ENCODE measurements around the gene NFIA.

The NFIA gene

DNA sequence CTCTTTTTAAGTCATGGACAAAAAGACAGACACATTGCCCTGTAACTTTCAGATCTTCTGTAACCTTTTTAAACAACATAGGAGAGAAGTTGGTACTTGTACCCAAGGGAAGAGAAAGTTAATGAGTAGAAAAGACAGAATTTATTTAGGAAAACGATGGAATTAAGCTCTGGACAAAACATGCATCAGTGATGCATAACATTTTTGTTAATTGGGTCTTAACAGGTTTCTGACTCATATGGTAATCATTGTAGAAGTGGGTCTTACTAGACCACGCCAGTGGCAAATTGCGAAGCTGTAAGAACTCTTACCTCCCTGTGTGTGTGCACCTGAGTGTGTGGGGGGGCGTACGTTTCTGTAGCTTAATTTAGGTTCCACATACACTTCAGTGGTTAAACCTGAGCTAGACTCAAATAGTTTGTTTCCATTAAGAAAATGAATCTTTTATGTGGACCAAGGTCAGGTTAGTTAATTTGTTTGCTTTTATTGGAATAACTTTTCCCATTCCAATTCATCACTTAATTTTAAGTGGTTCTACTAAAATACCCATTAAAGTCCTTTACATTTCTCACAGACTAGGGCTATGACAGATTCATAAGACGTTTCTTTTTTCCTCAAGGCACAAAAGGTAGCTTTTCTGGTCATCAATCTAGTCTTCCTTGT is 48.1 kb downstream of the NFIA start:
- DNase-seq (ENCODE audit: low read depth), result no peak

DNA sequence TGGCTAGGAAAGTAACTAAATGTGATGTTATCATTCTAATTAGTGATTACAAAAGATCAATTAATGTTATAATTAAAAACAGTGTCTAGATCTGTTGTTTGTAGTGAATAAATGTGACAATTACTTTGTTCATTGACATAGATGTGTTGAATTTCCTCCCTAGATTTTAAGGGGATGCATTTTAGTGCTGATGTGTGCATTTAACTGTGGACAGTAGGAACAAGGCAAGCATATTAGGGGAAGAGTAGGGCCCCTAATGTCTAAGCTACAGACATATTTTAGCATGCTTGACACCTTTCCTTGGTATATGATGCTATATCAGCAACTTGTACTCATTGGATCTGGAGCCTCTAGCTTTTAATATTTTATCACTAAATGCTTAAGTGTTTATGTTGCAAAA is 48.9 kb downstream of the NFIA start:
- no peak for DNase-seq (ENCODE audit: low read depth)

DNA sequence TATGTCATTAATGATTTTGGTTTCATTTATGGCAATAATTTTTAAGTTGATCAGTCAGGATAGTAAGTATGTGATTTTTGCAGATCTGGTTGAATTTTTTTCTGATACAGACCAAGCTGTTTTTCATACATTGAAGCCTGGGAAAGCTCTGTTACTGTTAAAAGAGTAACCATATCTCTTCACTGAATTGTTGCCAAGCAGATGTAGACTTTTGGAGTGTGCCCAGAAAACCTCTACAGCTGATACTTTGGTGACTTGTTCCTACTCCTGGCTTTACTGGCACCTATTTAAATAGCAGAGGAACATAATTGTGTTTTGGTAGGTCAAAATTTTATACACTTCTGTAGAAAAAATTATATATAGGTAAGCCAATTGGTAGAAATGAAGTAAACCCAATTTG is 49.4 kb downstream of the NFIA start:
- no peak for DNase-seq (ENCODE audit: low read depth)

DNA sequence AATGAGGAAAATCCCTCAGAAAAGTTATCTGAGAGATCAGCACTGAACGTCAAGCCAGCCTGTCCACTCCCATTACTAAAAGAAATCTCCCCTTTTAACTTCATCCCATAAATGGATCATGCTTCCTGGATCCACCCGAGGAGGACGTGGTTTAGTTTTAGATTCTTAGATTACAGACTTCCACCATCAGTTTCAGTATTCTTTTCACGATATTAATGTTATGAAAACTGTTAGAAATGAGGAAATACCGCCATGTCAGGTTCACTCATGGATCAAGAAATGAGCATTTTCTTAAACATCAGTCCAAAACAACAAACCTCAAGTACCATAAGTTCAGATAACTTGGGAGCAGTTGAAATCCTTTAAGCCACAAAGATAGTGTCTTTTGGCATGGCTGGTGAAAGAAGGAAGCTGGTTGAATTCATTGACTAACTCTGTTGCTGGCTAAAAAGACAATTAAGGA is 49.8 kb downstream of the NFIA start:
- DNase-seq (ENCODE audit: low read depth), result no peak

DNA sequence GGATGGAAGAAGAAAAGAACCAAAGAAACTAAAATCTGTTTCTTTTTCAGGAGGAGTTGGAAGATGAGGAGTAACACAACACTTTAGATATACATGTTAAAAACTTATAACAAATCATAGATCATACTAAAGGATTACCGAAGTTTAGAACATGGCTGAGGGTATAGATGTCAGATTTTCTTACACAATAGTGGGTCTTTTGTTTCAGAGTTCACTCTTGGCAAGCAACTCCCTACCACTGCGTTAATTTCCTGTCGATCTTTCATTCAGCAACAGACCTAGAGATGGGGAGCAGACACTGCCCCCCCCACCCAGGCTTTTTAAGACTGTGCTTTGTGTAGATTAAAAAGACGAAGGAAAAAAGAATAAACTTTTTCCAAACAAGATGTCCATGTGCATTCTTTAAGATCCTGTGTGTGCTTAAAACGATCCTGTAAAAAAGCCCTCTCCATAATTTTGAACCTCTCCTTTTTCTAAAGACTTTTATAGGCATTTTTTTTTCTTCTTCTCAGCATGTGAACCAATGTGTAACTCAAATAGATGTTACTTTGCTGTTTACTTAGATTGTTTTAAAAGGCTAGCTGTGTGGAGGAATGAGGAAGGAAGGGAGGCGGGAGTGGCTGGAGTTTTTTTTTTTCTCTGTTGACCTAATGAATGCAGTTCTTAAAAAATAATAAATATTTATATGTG is 50.4 kb downstream of the NFIA start:
- no peak for DNase-seq (ENCODE audit: low read depth)

DNA sequence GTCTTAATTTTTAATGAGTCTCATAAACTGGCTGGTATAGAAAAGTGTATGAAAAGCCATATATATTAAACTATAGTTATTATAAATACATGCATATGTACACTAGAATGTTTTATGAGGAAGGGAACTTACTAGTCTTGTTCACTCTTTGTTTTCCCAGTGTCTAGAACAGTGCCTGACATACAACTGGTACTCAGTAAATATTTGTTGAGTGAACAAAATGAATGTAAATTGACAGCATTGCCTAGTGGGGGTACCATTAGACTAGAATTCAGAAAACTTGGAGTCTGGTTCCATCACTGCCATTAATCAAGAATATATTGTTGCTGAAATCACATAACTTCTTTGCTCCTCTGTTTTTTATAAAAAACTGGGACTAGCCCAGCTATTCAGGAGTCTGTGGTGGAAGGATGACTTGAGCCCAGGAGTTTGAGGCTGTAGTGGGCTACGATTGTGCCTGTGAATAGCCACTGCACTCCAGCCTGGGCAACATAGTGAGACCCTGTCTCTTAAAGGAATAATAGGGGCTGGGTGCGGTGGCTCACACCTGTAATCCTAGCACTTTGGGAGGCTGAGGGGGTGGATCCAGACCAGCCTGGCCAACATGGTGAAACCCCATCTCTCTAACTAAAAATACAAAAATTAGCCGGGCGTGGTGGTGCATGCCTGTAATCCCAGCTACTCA is 51.1 kb downstream of the NFIA start:
- DNase-seq (ENCODE audit: low read depth), result no peak

DNA sequence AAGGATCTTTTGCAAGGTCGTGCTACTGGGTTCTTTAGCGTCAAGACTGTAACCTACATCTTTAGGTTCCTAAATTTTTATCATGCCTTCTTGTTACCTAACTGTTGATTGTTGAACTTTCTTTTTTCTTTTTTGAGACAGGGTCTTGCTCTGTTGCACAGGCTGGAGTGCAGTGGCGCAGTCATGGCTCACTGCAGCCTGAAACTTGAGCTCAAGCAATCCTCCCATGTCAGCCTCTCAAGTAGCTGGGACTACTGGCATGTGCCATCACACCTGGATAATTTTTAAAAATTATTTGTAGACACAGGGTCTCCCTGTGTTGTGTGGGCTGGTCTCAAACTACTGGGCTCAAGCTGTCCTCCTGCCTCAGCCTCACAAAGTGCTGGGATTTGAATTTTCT is 52.9 kb downstream of the NFIA start:
- DNase-seq (ENCODE audit: low read depth), result no peak

DNA sequence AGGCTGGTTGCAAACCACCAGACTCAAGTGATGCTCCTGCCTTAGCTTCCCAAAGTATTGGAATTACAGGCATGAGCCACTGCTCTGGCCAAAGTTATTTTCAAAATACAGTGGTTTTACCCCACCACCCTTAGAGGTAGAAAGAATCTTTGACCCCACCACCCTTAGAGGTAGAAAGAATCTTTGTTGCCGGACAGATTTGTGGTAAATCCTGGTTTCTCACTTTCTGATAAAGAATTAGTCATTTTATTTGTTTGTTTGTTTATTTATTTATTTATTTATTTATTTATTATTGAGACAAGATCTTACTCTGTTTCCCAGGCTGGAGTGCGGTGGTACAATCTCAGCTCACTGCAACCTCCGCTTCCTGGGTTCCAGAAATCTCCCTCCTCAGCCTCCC is 55.9 kb downstream of the NFIA start:
- DNase-seq (ENCODE audit: low read depth), result no peak

DNA sequence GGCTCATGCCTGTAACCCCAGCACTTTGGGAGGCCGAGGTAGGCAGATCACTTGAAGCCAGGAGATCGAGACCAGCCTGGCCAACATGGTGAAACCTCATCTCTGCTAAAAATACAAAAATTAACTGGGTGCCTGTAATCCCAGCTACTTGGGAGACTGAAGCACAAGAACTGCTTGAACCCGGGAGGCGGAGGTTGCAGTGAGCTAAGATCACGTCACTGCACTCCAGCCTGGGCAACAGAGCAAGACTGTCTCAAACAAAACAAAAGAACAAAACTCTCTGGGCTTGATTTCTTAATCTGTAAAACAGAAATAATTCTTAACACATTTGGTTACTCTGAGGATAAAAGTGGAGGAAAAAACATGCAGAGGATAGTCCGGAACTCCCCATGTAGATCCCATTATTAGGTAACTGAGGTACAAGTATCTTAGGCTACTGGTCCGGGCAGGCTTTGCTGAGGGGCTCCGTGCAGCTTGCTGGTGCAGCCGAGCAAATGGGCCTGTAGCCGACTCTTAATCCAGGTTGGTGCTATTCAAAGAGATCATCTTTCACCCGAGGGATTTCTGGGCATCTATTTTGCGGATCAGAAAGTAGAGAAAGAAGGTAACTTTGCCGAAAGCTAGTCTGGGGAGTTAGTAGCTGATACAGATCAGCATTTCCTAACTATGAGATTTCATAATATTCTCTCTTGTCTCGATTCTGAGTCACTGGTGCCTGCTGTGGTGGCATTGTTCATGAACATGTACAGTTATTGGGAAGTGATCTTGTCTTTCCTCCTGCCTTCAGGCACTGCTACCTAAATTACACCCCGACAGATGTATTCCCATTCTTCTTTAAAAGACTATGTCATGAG is 56.8 kb downstream of the NFIA start:
- DNase-seq (ENCODE audit: low read depth), result no peak

DNA sequence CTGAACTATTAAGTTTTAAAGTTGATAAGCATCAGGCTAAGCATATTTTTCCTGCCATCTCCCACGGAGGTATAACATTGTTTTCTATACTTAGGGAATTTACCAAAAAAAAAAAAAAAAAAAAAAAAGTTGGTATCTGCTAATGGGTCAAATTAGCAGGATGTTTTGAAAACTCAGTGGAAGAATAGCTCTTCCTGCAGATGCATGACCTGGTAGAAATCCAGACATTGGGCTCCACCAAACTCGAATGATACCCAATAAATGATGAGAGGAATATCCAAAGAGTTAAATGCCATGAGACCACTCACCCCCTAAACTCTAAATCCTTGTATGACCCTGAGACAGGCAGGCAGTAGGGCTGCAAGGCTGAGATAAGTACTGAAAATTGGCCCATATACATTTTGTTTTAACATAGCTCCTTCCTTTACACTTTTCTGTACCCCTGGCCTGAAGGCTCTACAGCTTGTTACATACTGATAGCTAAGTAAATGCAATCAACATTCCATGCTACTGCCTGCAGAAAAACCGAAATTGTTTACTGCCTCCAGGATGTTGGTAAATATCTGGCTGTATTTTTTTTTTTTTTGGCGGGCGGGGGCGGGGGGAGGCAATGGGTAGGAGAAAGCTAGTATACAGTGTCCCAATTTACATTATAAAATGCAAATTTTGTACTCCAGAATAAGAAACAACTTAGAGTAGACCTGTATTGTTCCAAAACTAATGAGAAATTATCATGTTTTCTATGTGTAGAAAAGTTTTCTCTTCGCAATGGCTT is 57.6 kb downstream of the NFIA start:
- no peak for DNase-seq (ENCODE audit: low read depth)

DNA sequence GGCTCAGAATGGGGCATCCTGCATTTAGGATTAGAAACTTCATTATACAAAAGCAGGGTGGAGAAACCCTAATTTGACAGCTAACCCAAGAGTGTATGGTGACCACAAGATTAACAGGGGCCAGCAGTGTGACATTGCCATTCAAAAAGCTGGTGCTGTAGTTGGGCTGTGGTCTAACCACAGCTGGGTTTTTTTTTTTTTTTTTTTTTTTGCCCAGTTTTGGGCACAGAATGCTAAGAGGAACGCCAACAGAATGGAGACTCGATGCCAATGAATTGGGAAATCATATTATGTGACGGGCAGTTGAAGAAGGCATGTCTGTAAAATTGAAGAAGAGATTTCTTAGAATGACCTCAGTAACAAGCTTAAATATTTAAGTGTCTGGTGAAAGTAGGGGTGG is 58.4 kb downstream of the NFIA start:
- DNase-seq (ENCODE audit: low read depth), result no peak

DNA sequence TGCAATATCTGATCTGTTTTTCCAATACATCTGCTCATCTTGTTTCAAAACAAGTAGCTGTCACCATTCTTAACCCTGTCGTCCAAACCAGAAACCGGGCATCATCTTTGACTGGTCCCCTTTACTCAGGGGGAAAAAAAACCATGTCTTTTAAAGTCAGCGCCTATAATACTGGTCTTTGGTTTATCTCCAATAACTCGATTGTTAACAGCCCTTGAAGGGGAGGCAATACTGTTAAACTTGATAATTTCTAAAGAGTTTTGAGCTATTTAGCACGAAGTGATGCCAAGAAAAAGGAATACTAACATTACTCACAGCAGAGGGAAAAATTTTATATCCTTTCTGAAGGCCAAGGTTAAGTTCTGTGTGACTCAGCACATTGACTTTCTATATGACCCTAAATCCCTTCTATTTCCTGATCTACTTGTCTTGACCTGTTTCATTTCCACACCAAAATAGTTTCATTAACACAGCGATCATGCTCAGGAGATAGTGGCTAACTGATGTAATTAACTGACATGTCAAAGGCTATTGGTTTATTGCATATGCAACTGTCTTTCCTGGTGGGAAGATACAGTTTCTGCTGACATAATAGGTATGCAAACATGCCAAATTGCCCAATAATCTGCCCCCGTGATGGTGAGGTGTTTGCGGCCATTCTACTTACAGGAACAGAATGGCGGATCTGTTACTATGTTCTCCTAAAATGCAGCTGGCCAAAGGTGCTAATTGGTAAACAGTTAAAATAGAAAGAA is 59.1 kb downstream of the NFIA start:
- no peak for DNase-seq (ENCODE audit: low read depth)

DNA sequence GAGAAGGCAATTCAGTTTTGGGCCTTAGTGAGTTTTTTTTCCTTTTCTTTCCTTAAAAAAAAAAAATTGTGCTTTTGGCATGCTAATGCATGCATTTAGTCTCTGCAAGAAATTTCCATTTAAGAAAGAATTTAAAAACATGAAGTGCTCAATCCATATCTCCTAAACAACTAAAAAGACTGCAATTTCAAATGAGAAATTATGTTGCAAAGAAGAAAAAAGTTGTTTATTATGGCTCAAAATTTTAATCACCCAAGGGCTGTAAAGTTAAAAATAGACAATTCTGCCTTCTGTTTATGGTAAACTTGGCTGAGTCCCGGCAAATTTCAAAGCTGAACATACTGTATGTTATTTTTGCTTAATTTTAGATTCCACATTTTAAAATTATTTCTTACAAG is 59.7 kb downstream of the NFIA start:
- DNase-seq (ENCODE audit: low read depth), result no peak

DNA sequence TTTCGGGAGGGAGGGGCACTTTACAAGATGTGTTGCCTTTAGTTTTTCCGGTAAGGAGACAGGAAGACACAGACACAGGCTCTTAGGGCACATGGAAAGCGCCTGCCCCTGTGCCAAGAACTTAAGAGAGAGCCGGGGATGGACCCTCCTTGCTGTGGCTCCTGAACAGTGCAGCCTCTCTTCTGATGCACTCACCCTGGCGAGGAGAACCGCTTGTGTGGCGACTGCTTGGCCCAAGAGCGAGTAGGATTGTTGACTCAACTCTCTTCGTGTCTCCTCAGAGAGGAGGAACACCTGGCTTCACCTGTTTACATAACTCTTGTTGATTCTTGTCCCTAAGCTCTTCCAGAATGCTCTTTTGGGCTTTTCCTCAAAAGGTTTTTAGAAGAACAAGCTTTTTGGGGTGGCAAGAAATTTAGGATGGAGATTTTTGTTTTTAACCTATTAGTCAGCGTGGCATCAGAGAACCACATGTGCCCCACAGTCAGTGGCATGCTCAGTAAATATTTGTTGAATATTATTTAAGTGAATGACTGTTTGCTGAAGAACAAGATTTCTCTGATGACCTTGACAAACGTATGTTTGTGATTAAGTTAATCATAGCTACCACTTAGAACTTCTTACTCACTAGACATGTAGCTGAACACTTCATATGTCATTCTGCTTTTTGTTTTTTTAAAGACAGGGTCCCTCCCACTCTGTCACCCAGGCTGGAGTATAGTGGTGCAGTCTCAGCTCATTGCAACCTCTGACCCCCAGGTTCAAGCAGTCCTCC is 60.6 kb downstream of the NFIA start:
- no peak for DNase-seq (ENCODE audit: low read depth)

DNA sequence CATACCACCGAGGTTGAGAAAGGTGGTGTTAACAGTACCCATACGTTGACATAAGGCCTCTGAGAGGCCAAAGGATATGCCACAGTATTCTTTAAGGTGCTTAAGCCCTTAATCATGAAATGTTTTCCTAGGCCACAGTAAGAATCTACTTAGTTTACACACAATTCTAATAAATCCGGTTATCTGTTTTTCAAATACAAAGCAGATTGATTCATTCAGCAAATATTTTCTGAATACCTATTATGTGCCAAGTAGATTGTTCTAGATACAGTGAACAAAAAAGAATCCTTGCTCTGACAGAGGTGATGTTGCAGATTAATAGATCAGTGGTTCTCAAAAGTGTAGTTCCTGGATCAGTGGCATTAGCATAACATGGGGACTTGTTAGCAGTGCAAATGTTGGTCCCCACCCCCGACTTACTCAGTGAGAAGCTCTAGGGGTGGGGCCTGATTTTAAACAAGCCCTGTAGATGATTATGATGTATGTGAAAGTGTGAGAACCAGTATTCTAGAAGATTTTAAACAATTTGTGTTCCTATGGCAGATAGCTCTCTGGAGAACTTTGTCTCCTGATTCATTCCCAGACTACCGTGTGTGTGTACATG is 61.6 kb downstream of the NFIA start:
- no peak for DNase-seq (ENCODE audit: low read depth)

DNA sequence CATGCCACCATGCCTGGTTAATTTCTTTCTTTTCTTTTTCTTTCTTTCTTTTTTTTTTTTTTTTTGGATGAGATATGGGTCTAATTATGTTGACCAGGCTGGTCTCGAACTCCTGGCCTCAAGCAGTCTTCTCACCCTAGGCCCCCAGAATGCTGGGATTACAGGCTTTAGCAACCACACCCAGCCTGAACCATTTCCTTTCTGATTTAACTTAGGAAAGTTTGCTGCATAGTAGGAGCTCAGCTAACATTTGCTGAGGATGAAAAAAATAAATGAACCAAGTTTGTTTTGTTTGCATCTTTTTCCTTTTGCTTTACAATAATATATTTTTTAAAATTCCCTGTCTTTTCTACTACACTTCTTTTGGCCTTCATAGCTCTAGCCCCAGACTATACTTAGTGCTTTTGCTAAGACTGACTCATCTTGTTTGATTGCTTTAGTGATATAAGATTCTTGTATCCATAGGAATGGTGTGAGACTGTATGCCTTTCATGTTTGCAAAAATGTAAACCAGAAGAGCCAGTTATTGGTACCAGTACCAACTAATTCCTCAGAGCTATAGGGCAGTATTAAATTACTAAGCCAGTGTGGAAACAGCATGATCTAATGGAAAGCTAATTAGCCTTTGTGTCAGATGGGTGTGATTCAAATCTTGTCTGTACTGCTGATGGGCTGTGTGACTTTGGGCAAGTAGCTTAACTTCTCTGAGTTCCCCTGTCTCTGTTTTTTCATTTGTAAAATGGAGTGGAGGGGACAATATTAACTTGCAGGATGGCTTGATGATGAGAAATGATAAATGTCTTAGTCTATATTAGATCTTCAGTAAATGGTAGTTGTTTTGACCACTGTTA is 66.9 kb downstream of the NFIA start:
- no peak for DNase-seq (ENCODE audit: low read depth)

DNA sequence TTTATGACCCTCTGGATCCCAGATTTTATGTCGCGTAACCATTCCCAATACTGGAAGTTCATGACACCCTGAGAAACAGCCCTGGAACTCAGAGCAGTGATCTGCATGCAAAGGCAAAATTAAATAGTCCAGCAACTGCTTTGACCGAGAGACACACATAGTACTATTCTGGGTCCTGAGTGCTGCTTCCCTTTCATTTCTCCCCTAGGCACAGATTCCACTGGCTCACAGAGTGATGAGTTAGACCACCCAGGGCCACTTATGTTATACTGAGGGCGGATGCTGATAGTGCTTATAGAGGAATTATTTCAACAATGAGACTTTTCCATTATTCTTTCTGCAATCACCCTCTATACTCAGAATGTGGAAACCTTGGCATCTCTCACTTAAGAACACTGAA is 69.2 kb downstream of the NFIA start:
- DNase-seq (ENCODE audit: low read depth), result no peak

DNA sequence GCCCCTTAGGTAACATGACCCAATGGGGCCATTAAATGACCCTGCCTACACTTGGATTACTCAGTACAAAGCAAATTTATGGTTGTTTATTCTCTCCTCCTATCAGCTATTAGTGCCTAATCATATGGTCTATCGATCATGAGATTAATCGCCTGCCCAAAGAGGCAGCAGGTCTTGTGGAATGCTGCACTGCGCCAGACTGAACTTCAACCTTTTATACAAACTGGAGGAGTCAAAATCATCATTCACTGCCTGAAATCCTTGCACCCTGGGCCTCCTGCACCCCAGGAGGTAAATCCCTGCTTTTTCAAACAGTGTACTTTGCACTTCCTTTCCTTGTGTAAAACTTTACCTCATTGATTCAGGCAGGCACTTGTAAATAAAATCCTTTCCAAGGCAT is 69.7 kb downstream of the NFIA start:
- DNase-seq (ENCODE audit: low read depth), result no peak

Measured in stimulated activated CD4-positive, alpha-beta T cell treated with anti-CD3 and anti-CD28 coated beads, Interleukin-2, amount 100 ng/mL, for 4 hours (primary cell).